Erythroblast (primary cell): ENCODE measurements around the gene ADAT3.

Experiments used
- GATA1 ChIP-seq: IDR thresholded peaks from 2 replicates; pipeline ENCODE4 v1.6.1; 2011; ENCODE audit warnings: low read depth, mild to moderate bottlenecking, control low read depth, low read length, moderate library complexity
- POLR2A ChIP-seq: IDR thresholded peaks from 2 replicates; pipeline ENCODE4 v1.6.1; 2011; ENCODE audit warnings: mild to moderate bottlenecking, low read length

DNA sequence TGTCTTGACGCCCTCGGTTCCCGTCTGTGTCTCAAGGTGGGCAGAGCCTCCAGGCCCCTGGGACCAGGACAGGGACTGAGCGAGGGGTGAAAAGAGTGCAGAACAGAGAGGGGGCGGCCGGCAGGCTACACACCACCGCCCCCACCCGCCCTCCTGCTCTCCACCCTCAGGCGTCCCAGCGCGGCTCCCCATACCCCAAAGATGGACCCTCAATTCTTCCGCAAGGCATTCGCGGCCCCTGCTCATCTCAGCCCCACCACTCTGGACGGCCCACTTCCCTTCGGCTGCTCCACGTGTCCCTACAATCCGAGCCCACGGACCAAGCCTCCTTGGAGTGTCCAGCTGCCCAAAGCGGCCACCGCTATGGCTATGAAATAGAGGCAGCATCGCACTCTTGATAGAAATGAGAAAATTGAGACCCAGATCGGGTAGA, 43.6 kb upstream of the ADAT3 start:
- TF ChIP-seq GATA1 = no peak
- no peak for TF ChIP-seq POLR2A
